ENCODE measurements around the gene IBTK.

The IBTK gene

DNA sequence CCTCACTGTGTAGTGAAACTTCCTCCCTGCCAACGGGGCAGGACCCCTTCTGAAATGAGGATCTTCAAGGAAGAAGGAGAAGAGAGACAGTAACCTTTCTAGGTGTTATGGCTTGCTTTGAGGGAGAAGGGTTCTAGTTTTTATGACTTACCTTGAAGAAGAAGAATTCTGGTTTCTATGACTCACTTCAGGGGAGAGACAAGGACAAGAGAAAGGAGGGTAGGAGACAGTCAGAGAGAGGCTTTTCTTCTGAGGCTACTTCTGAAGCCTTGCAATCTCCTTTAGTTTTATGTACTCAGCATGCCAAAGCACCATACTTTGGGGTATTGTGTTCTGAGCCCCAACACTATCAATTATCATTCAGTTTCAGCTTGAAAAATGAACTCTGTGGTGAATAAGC is 25.8 kb upstream of the IBTK start:
- intact Hi-C loops (cut with DNase I; ENCODE audit: low total_unique reads) = loop anchor here (5.0 kb wide), 1 partner anchor 784 kb away; no protein-coding TSS in a partner anchor
- no peaks in the 10 kb centered on the region for H3K4me1 ChIP-seq
- H3K9me3 ChIP-seq = no peaks in the 10 kb centered on the region
- H3K27ac ChIP-seq = no peak overlapping the region
- no peaks in the 10 kb centered on the region for H3K27me3 ChIP-seq
- no peaks in the 10 kb centered on the region for H3K36me3 ChIP-seq
- TF ChIP-seq, protein P1, sequence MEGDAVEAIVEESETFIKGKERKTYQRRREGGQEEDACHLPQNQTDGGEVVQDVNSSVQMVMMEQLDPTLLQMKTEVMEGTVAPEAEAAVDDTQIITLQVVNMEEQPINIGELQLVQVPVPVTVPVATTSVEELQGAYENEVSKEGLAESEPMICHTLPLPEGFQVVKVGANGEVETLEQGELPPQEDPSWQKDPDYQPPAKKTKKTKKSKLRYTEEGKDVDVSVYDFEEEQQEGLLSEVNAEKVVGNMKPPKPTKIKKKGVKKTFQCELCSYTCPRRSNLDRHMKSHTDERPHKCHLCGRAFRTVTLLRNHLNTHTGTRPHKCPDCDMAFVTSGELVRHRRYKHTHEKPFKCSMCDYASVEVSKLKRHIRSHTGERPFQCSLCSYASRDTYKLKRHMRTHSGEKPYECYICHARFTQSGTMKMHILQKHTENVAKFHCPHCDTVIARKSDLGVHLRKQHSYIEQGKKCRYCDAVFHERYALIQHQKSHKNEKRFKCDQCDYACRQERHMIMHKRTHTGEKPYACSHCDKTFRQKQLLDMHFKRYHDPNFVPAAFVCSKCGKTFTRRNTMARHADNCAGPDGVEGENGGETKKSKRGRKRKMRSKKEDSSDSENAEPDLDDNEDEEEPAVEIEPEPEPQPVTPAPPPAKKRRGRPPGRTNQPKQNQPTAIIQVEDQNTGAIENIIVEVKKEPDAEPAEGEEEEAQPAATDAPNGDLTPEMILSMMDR (IDR thresholded peaks at IDR 0.05) = no peak
- DNase-seq = no peak
- H3K4me3 ChIP-seq = no peak overlapping the region

DNA sequence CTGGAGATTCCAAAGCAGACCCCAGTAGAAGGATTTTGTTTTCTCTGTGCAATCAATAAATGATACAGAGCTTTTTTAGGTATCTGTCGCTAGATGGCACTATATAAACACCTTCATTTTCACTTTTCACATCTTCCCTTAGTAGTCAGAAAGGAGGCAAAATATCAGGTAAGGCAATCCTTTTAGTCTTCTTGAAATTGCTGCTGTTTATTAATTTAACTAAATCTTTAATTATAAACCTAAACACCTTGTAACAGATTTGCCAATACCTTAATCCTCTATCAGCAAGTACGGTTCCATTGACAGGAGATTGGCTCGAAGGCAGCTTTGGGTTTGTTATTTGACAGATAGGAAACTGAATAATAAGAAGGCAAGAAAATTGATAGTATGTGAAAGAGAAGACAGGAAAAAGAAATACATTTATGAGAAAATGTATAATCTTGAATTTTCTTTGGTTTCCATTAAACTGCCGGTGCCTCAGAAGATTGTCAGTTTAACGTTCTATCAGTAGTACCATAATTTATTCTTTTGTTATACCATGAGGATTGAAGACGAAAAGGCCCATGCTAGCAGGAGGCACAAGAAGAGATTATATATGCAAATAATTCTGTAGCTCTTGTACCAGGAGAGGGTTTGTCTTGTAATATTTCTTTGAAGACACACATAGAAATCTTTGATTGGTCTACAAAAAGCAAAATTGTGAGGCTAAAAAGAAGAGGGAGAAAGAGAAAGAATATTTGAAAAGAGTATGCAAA is 23.5 kb upstream of the IBTK start:
- H3K27me3 ChIP-seq = no peaks in the 10 kb centered on the region
- H3K9me3 ChIP-seq = no peaks in the 10 kb centered on the region
- no peak overlapping the region for H3K4me3 ChIP-seq
- no peak for DNase-seq
- intact Hi-C loops (cut with DNase I; ENCODE audit: low total_unique reads) = loop anchor here (5.0 kb wide), 1 partner anchor 786 kb away; no protein-coding TSS in a partner anchor
- H3K36me3 ChIP-seq = no peaks in the 10 kb centered on the region
- H3K27ac ChIP-seq = no peak overlapping the region
- no peaks in the 10 kb centered on the region for H3K4me1 ChIP-seq
- TF ChIP-seq, protein P1 (IDR thresholded peaks at IDR 0.05) = peak; percentile 36 to 39

DNA sequence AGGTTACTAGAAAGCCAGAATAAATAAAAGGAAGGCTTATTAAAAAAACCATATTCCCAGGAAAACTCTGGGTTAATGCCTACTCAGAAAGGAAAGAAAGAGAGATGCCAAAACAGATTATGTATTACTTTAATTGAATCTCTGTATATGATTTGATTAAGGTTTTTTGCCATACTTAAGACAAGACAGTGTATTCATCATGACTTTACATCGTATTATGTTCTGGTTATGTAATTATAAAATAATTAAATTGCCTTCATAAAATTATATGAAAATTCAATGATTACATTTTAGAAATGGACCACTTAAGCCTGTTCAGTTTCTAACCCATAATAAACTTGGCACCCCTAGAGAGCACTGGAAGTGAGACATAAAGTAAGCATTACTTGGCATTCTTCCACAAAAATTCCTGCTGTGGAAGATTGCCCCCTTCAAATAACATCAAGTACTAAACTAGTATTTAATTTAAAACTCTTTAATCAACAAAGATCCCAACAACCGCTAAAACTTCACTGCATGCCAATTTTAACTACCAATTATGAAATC is 20.8 kb upstream of the IBTK start:
- intact Hi-C loops (cut with DNase I; ENCODE audit: low total_unique reads) = no loop called here
- TF ChIP-seq, protein P1 (IDR thresholded peaks at IDR 0.05) = no peak
- no peak overlapping the region for H3K27ac ChIP-seq

DNA sequence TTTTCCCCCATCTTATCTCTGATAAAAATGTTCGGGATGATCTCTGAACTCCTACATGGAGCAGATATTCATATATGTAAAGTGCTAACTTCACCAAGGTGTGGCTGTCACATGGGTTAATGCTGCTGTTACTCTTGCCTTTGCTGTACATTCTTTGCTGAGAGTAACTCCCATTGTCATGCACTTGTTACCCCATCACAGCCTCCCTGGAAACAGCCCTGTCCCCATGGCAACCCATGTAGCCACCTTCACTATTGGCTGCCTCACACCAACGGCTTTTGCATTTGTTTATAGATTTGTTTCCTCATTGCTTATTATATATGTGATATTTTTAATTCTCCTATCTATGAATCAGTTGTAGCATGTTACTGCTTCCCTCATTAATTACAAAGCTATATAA is 17.3 kb upstream of the IBTK start:
- TF ChIP-seq, protein P1 (IDR thresholded peaks at IDR 0.05) = no peak
- H3K4me3 ChIP-seq = no peak overlapping the region
- H3K27me3 ChIP-seq = no peaks in the 10 kb centered on the region
- H3K36me3 ChIP-seq = no peaks in the 10 kb centered on the region
- peaks cover 0 to 7% (median 3%) of the 10 kb centered on the region in 4 donors for H3K4me1 ChIP-seq
- no peak for DNase-seq
- intact Hi-C loops (cut with DNase I; ENCODE audit: low total_unique reads) = no loop called here
- no peaks in the 10 kb centered on the region for H3K9me3 ChIP-seq
- H3K27ac ChIP-seq = no peak overlapping the region

More for the DNA sequence above, 20.8 kb upstream of the IBTK start:
- H3K9me3 ChIP-seq = no peaks in the 10 kb centered on the region
- H3K36me3 ChIP-seq = no peaks in the 10 kb centered on the region
- no peaks in the 10 kb centered on the region for H3K4me1 ChIP-seq
- H3K27me3 ChIP-seq = no peaks in the 10 kb centered on the region
- DNase-seq = no peak
- no peak overlapping the region for H3K4me3 ChIP-seq

DNA sequence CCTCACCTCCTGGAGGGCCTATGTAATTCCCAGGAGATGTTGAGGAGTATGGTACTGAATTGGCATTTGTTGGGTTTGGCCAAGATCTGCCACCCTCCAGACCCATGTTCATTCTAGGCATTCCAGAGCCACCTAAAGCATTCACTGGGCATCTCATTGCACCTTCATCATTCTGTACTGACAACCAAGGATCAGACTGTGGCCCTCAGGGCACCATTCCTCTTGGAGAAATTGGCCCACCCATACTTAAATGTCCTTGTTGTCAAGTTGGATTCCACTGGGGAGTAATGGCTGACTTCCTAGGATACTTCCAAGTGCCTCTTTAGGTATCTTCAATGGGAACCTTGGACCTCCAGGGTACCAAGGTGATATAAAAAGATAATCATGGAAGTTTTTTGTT is 16.8 kb upstream of the IBTK start:
- no peaks in the 10 kb centered on the region for H3K36me3 ChIP-seq
- TF ChIP-seq, protein P1 (IDR thresholded peaks at IDR 0.05) = no peak
- peaks cover 0 to 7% (median 3%) of the 10 kb centered on the region in 4 donors for H3K4me1 ChIP-seq
- no peak overlapping the region for H3K27ac ChIP-seq
- H3K27me3 ChIP-seq = no peaks in the 10 kb centered on the region
- intact Hi-C loops (cut with DNase I; ENCODE audit: low total_unique reads) = no loop called here
- DNase-seq = no peak
- no peak overlapping the region for H3K4me3 ChIP-seq
- no peaks in the 10 kb centered on the region for H3K9me3 ChIP-seq

All from tibial artery (tissue), 4 donors.